SK-N-SH (cell line): Measurements from ENCODE around the gene ST6GALNAC6. TPM values are rescaled to one million over a fixed set of nuclear protein-coding genes. Genes with fewer than 3 reads are reported as not detected.
A peak's percentile ranks its signal among the peaks of the same experiment; 100 is the strongest.

ENCODE experiments used
- CTCF ChIA-PET: fragments of 300-600, 350-600 bp; formaldehyde crosslinking; extraction: SDS; loops from one replicate; lab custom pipeline; 2021; lab: Yijun Ruan, JAX
- POLR2A ChIA-PET: fragments of 350-600 bp; sonication (Branson Sonifier 250); formaldehyde crosslinking; extraction: SDS; loops from one replicate; lab custom pipeline; 2020; ENCODE audit warnings: antibody characterized with exemption, inconsistent platforms; lab: Yijun Ruan, JAX
- DNase-seq: peaks from one replicate; pipeline ENCODE4 v3.0.0; 2012
- H2AFZ ChIP-seq: fragments of 200-600 bp; sonication (generic); 2 replicates; pipeline ENCODE4 v1.8.1; 2016; ENCODE audit warnings: antibody characterized with exemption, mild to moderate bottlenecking, low read depth
- H3F3A ChIP-seq: fragments of 200-600 bp; sonication (generic); replicated peaks from 2 replicates; pipeline ENCODE3; 2016; ENCODE audit warnings: antibody characterized with exemption, mild to moderate bottlenecking; ENCODE audit not compliant: insufficient read depth
- H3K27ac ChIP-seq, 2 experiments: fragments of 200-500 bp in 1 of 2; fragments of 200-600 bp in 1 of 2; sonication (Bioruptor generic) in 1 of 2; sonication (generic), shearing (Covaris generic) in 1 of 2; 2 replicates each; pipeline versions ENCODE4 v1.5.1 to v1.6.1; 2014 to 2016; ENCODE audit warnings: low read depth in 2 of 2, inconsistent platforms in 1 of 2, low read length in 1 of 2, mild to moderate bottlenecking in 1 of 2, mixed read lengths in 1 of 2
- H3K27me3 ChIP-seq: fragments of 200-600 bp; sonication (generic), shearing (Covaris generic); 2 replicates; pipeline ENCODE4 v1.6.1; 2016; ENCODE audit warnings: mixed run types; ENCODE audit not compliant: insufficient read depth
- H3K36me3 ChIP-seq, 2 experiments: fragments of 200-500 bp in 1 of 2; fragments of 200-600 bp in 1 of 2; sonication (Bioruptor generic) in 1 of 2; sonication (generic) in 1 of 2; replicated peaks in 1 of 2; 2 replicates each; pipeline versions ENCODE3 to v1.5.1; 2014 to 2016; ENCODE audit warnings: low read length in 1 of 2, mild to moderate bottlenecking in 1 of 2; ENCODE audit not compliant: insufficient read depth in 2 of 2, control insufficient read depth in 1 of 2
- H3K4me1 ChIP-seq, 2 experiments: fragments of 200-500 bp in 1 of 2; fragments of 200-600 bp in 1 of 2; sonication (Bioruptor generic) in 1 of 2; sonication (generic), shearing (Covaris generic) in 1 of 2; 2 replicates each; pipeline versions ENCODE4 v1.5.1 to v1.6.1; 2014 to 2016; ENCODE audit warnings: low read depth in 1 of 2, low read length in 1 of 2, mixed run types in 1 of 2; ENCODE audit not compliant: insufficient read depth in 2 of 2, control insufficient read depth in 1 of 2
- H3K4me2 ChIP-seq: fragments of 200-600 bp; sonication (generic), shearing (Covaris generic); 2 replicates; pipeline ENCODE4 v1.6.1; 2017; ENCODE audit warnings: mixed run types
- H3K4me3 ChIP-seq, 2 experiments: fragments of 200-500 bp in 1 of 2; fragments of 200-600 bp in 1 of 2; sonication (Bioruptor generic) in 1 of 2; sonication (generic), shearing (Covaris generic) in 1 of 2; 2 replicates each; pipeline versions ENCODE4 v1.5.1 to v1.8.1; 2014 to 2016; ENCODE audit warnings: low read depth in 2 of 2, inconsistent platforms in 1 of 2, low read length in 1 of 2, mild to moderate bottlenecking in 1 of 2, mixed read lengths in 1 of 2, moderate library complexity in 1 of 2
- H3K79me2 ChIP-seq: fragments of 200-600 bp; sonication (generic); 2 replicates; pipeline ENCODE4 v1.8.1; 2017; ENCODE audit warnings: mild to moderate bottlenecking; ENCODE audit not compliant: insufficient read depth
- H3K9ac ChIP-seq: fragments of 200-600 bp; sonication (generic); 2 replicates; pipeline ENCODE4 v1.6.1; 2017; ENCODE audit warnings: mixed run types
- H3K9me2 ChIP-seq: fragments of 200-600 bp; sonication (generic); 2 replicates; pipeline ENCODE4 v1.6.1; 2017; ENCODE audit warnings: mixed run types
- H3K9me3 ChIP-seq: fragments of 200-600 bp; sonication (generic); 2 replicates; pipeline ENCODE4 v1.6.1; 2017; ENCODE audit warnings: mixed run types, mild to moderate bottlenecking, moderate library complexity
- H4K20me1 ChIP-seq: fragments of 200-600 bp; sonication (generic); 2 replicates; pipeline ENCODE4 v1.6.1; 2017; ENCODE audit warnings: mild to moderate bottlenecking, mixed run types; ENCODE audit not compliant: insufficient read depth
- ELF1 ChIP-seq: IDR thresholded peaks from 2 replicates; pipeline ENCODE4 v1.4.0; 2012
- EP300 ChIP-seq, 2 experiments: IDR thresholded peaks; 2 replicates each; pipeline versions ENCODE4 v1.4.0 to v1.6.1; 2012; ENCODE audit warnings: borderline replicate concordance in 1 of 2, low read depth in 1 of 2, low read length in 1 of 2
- GABPA ChIP-seq: IDR thresholded peaks from 2 replicates; pipeline ENCODE4 v1.4.0; 2012; ENCODE audit warnings: low read depth, mild to moderate bottlenecking
- NRF1 ChIP-seq: IDR thresholded peaks from 2 replicates; pipeline ENCODE4 v1.6.1; 2012; ENCODE audit warnings: low read depth, mild to moderate bottlenecking, low read length
- RXRA ChIP-seq: IDR thresholded peaks from 2 replicates; pipeline ENCODE4 v1.4.0; 2012; ENCODE audit warnings: low read depth, mild to moderate bottlenecking, borderline replicate concordance
- SIN3A ChIP-seq: IDR thresholded peaks from 2 replicates; pipeline ENCODE4 v1.6.1; 2012; ENCODE audit warnings: low read depth, mild to moderate bottlenecking, low read length, moderate library complexity, borderline replicate concordance
- SMC3 ChIP-seq: IDR thresholded peaks from 2 replicates; pipeline ENCODE4 v1.6.1; 2012; ENCODE audit warnings: low read depth, low read length, improper control_type of control experiment
- TCF12 ChIP-seq: IDR thresholded peaks from 2 replicates; pipeline ENCODE4 v1.4.0; 2012
- TEAD4 ChIP-seq: IDR thresholded peaks from 2 replicates; pipeline ENCODE4 v1.4.0; 2012; ENCODE audit warnings: mild to moderate bottlenecking, borderline replicate concordance; ENCODE audit not compliant: insufficient read depth
- YY1 ChIP-seq: IDR thresholded peaks from 2 replicates; pipeline ENCODE4 v1.4.0; 2012; ENCODE audit warnings: low read depth, mild to moderate bottlenecking
- WGBS: methylation state at CpG from one replicate; pipeline ENCODE4 v1.1.6; 2017; ENCODE audit warnings: low lambda C conversion rate; 5-methylcytosine and 5-hydroxymethylcytosine counted together
- polyA plus RNA-seq, 3 experiments: library from polyadenylated mRNA; depleted of rRNA; stranded (reverse); fragments of >200 nt; gene quantifications; 2 replicates each; pipeline ENCODE4 v1.2.3, GENCODE V29; 2012
- TF ChIP-seq, protein P1 (sequence below): IDR thresholded peaks from 2 replicates; pipeline ENCODE4 v1.4.0; 2012; ENCODE audit warnings: low read depth
- TF ChIP-seq, protein P2 (sequence below): IDR thresholded peaks from 2 replicates; pipeline ENCODE4 v1.6.1; 2012; ENCODE audit warnings: mild to moderate bottlenecking, low read depth, low read length, moderate library complexity
- TF ChIP-seq, protein P3 (sequence below): IDR thresholded peaks from 2 replicates; pipeline ENCODE4 v1.4.0; 2012; ENCODE audit warnings: low read depth, borderline replicate concordance
- TF ChIP-seq, protein P4 (sequence below): fragments of 150-350 bp; IDR thresholded peaks from 2 replicates; pipeline ENCODE4 v1.6.1; 2016; ENCODE audit warnings: mild to moderate bottlenecking, low read depth, low read length
- TF ChIP-seq, protein P5 (sequence below): fragments of 200-600 bp; sonication (generic); IDR thresholded peaks from 2 replicates; pipeline ENCODE4 v1.6.1; 2017; ENCODE audit warnings: antibody characterized with exemption, mild to moderate bottlenecking, moderate library complexity

The ST6GALNAC6 gene
- polyA plus RNA-seq, 1 of the 3 experiments (the other 2 are of a cell fraction), result 34.8 TPM

DNA sequence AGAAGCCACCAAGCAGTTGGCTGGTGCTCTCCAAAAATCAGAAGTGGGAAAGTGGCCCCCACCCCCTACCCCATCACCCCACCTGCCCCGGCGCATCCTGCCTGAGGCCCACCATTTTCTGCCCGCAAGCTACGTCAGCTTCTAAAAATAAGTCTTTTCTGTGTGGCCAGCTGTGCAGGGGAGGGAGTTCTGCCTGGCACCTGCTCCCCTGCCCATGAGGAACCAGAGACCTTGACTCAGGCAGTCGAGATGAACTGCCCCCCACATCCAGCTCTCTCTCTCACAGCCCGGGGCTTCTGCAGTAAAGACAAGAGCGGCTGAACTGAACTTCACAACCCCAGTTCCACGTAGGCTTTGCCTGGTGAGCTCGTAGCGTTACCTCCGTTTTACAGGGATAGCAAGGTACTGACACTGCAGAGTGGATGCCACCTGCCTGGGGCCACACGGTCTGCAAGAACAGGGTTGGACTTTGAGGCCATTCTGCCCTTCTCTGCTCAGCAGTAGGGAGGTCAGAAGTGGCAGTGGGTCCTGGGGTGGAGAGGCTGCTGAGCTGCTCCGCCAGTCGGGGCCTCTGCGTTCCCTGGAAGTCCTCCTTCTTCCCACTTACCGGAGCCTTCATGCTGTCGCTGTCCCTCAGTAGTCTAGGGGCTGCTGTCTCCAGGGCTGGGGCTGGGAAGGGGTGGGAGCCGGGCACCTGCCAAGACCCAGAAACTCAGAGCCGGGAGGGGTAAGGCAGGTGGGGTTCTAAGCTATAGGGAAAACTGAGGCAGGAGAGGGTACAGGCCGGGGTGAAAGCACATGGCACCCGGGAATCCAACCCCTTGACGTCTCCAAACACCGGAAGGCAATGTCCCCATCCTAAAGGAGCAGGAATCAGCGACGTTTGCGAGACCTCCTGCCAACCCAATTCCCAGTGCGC, 16.7 kb upstream of the ST6GALNAC6 start:
- Histone ChIP-seq H3K4me1 (peaks cover 20 to 33% of the 10 kb centered on the region in 2 experiments; a peak in 3 of 4 replicates), H3K27ac (peak overlapping the region; percentile 47 to 54; a peak in 3 of 4 replicates), H2AFZ (peak overlapping the region; percentile 74), H3K27me3 (no peaks in the 10 kb centered on the region), H3K9me3 (no peaks in the 10 kb centered on the region), H4K20me1 (no peaks in the 10 kb centered on the region), H3K4me3 (peak overlapping the region; percentile 56 to 84), H3K79me2 (peaks cover 14% of the 10 kb centered on the region), H3K9me2 (no peaks in the 10 kb centered on the region), H3F3A (peaks cover 21% of the 10 kb centered on the region), H3K36me3 (peaks cover 0 to 5% of the 10 kb centered on the region in 2 experiments), H3K9ac (peak overlapping the region; percentile 84), H3K4me2 (peak overlapping the region; percentile 92)
- TF ChIP-seq, protein P1, sequence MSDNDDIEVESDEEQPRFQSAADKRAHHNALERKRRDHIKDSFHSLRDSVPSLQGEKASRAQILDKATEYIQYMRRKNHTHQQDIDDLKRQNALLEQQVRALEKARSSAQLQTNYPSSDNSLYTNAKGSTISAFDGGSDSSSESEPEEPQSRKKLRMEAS, result peak; percentile 47; the same call in 1 of the 2 replicates
- TF ChIP-seq ELF1, result no peak
- ChIA-PET POLR2A (interaction anchor here (1.2 to 1.9 kb wide), 3 partner anchors 10 to 42 kb away, joined by 3 to 7 read pairs (median 4); no protein-coding TSS in a partner anchor), CTCF (interaction anchor here (0.8 to 7.0 kb wide), 8 partner anchors 10 to 202 kb away, joined by 3 to 41 read pairs (median 4); partner anchors contain the start of gene TOR2A)
- WGBS, result 79% methylated on average over 21 of the region's 27 CpGs
- DNase-seq, result no peak

DNA sequence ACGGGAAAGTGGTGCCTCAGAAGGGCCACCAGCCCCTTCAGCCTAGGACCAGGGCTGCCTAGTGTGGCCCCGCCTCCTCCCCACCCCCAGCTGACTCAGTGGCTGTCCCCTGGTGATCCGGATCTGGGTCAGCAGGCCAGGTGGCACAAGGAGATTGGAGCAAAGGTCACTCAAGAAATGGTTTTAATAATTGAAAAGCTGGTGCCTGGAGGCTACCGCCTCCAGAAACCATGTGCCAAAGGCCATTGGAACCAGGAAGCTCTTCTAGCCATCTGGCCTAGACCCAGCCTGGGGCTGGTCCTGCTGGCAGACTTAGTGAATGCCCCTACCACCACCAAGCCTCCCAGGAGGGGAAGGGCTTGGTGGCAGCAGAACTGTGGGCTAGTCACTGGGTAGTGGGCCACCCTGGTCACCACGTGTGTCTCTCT, 15.9 kb upstream of the ST6GALNAC6 start:
- H3F3A ChIP-seq, result peaks cover 21% of the 10 kb centered on the region
- ChIA-PET POLR2A (interaction anchor here (1.2 to 1.9 kb wide), 2 partner anchors 10 to 41 kb away, joined by 3 to 4 read pairs; no protein-coding TSS in a partner anchor), CTCF (interaction anchor here (0.8 to 7.0 kb wide), 6 partner anchors 9 to 411 kb away, joined by 3 to 41 read pairs (median 4); partner anchors contain the start of gene TOR2A)
- H3K79me2 ChIP-seq, result peaks cover 14% of the 10 kb centered on the region
- H4K20me1 ChIP-seq, result no peaks in the 10 kb centered on the region
- H3K4me1 ChIP-seq, result peaks cover 20 to 33% of the 10 kb centered on the region in 2 experiments; a peak in 3 of 4 replicates
- H2AFZ ChIP-seq, result no peak overlapping the region
- H3K4me3 ChIP-seq, result no peak overlapping the region
- WGBS, result 53% methylated on average over 2 of the region's 5 CpGs
- H3K36me3 ChIP-seq, result peaks cover 0 to 5% of the 10 kb centered on the region in 2 experiments
- no peaks in the 10 kb centered on the region for H3K9me3 ChIP-seq
- peak; percentile 39 for DNase-seq
- no peak overlapping the region for H3K27ac ChIP-seq
- H3K27me3 ChIP-seq, result no peaks in the 10 kb centered on the region
- H3K9ac ChIP-seq, result no peak overlapping the region
- peak overlapping the region; percentile 92; the same call in 1 of the 2 replicates for H3K4me2 ChIP-seq
- H3K9me2 ChIP-seq, result no peaks in the 10 kb centered on the region
- TF ChIP-seq TEAD4 (no peak), SMC3 (no peak), RXRA (no peak), SIN3A (no peak), TCF12 (no peak), NRF1 (no peak), GABPA (no peak), YY1 (no peak), ELF1 (no peak), EP300 (IDR thresholded peaks at IDR 0.05; ENCODE audit: borderline replicate concordance in 1 of 2, low read depth in 1 of 2, low read length in 1 of 2) (no peak)
- TF ChIP-seq, protein P2, sequence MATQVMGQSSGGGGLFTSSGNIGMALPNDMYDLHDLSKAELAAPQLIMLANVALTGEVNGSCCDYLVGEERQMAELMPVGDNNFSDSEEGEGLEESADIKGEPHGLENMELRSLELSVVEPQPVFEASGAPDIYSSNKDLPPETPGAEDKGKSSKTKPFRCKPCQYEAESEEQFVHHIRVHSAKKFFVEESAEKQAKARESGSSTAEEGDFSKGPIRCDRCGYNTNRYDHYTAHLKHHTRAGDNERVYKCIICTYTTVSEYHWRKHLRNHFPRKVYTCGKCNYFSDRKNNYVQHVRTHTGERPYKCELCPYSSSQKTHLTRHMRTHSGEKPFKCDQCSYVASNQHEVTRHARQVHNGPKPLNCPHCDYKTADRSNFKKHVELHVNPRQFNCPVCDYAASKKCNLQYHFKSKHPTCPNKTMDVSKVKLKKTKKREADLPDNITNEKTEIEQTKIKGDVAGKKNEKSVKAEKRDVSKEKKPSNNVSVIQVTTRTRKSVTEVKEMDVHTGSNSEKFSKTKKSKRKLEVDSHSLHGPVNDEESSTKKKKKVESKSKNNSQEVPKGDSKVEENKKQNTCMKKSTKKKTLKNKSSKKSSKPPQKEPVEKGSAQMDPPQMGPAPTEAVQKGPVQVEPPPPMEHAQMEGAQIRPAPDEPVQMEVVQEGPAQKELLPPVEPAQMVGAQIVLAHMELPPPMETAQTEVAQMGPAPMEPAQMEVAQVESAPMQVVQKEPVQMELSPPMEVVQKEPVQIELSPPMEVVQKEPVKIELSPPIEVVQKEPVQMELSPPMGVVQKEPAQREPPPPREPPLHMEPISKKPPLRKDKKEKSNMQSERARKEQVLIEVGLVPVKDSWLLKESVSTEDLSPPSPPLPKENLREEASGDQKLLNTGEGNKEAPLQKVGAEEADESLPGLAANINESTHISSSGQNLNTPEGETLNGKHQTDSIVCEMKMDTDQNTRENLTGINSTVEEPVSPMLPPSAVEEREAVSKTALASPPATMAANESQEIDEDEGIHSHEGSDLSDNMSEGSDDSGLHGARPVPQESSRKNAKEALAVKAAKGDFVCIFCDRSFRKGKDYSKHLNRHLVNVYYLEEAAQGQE, result no peak
- TF ChIP-seq, protein P3, sequence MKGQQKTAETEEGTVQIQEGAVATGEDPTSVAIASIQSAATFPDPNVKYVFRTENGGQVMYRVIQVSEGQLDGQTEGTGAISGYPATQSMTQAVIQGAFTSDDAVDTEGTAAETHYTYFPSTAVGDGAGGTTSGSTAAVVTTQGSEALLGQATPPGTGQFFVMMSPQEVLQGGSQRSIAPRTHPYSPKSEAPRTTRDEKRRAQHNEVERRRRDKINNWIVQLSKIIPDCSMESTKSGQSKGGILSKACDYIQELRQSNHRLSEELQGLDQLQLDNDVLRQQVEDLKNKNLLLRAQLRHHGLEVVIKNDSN, result no peak
- TF ChIP-seq, protein P4, sequence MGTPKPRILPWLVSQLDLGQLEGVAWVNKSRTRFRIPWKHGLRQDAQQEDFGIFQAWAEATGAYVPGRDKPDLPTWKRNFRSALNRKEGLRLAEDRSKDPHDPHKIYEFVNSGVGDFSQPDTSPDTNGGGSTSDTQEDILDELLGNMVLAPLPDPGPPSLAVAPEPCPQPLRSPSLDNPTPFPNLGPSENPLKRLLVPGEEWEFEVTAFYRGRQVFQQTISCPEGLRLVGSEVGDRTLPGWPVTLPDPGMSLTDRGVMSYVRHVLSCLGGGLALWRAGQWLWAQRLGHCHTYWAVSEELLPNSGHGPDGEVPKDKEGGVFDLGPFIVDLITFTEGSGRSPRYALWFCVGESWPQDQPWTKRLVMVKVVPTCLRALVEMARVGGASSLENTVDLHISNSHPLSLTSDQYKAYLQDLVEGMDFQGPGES, result no peak
- TF ChIP-seq, protein P5, sequence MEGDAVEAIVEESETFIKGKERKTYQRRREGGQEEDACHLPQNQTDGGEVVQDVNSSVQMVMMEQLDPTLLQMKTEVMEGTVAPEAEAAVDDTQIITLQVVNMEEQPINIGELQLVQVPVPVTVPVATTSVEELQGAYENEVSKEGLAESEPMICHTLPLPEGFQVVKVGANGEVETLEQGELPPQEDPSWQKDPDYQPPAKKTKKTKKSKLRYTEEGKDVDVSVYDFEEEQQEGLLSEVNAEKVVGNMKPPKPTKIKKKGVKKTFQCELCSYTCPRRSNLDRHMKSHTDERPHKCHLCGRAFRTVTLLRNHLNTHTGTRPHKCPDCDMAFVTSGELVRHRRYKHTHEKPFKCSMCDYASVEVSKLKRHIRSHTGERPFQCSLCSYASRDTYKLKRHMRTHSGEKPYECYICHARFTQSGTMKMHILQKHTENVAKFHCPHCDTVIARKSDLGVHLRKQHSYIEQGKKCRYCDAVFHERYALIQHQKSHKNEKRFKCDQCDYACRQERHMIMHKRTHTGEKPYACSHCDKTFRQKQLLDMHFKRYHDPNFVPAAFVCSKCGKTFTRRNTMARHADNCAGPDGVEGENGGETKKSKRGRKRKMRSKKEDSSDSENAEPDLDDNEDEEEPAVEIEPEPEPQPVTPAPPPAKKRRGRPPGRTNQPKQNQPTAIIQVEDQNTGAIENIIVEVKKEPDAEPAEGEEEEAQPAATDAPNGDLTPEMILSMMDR, result no peak
- TF ChIP-seq, protein P1, result no peak
